Panc1 (cell line): ENCODE data around the gene GANAB. TPM values are rescaled to one million over a fixed set of nuclear protein-coding genes. Genes with fewer than 3 reads are reported as not detected.

Source experiments
- ATAC-seq: fragments of 200-7000 bp; cut with Tn5 transposase; 2 replicates; pipeline ENCODE4 v1.9.1; 2020; ENCODE audit warnings: mild to moderate bottlenecking, moderate library complexity
- BruUV-seq: library from RNA; stranded (reverse); fragments of 400-500 nt; replicated peaks from 2 replicates; lab custom pipeline; 2021; lab: Mats Ljungman, UMichigan
- CTCF ChIA-PET: fragments of 300-600 bp; sonication (Branson Sonifier 250); formaldehyde crosslinking; loops from one replicate; lab custom pipeline; 2022; ENCODE audit warnings: antibody characterized with exemption; lab: Charles Lee
- POLR2A ChIA-PET: fragments of 300-600 bp; sonication (Branson Sonifier 250); formaldehyde crosslinking; loops from one replicate; lab custom pipeline; 2022; ENCODE audit warnings: antibody characterized with exemption; lab: Charles Lee
- DNase-seq: peaks from one replicate; pipeline ENCODE4 v3.0.0-alpha.2; 2010; ENCODE audit warnings: low read depth, low spot score
- H3K27ac ChIP-seq: 2 replicates; pipeline ENCODE4 v1.5.1; 2011; ENCODE audit warnings: mild to moderate bottlenecking, low read length, inconsistent platforms
- H3K27me3 ChIP-seq: fragments of 200-500 bp; sonication (Bioruptor generic); 2 replicates; pipeline ENCODE4 v1.6.0; 2014; ENCODE audit warnings: low read length, inconsistent platforms; ENCODE audit not compliant: control insufficient read depth, insufficient read depth
- H3K36me3 ChIP-seq: fragments of 200-500 bp; sonication (Bioruptor generic); 2 replicates; pipeline ENCODE4 v1.5.1; 2014; ENCODE audit warnings: inconsistent platforms, mild to moderate bottlenecking, low read length, moderate library complexity; ENCODE audit not compliant: control insufficient read depth, insufficient read depth
- H3K4me1 ChIP-seq: 2 replicates; pipeline ENCODE4 v1.5.1; 2011; ENCODE audit warnings: inconsistent platforms, mild to moderate bottlenecking, low read length, moderate library complexity; ENCODE audit not compliant: control insufficient read depth, insufficient read depth
- H3K4me3 ChIP-seq, 2 experiments: 2 replicates each; pipeline ENCODE4 v1.5.1; 2011 to 2012; ENCODE audit warnings: low read depth in 2 of 2, low read length in 2 of 2, mild to moderate bottlenecking in 2 of 2, inconsistent platforms in 1 of 2, moderate library complexity in 1 of 2
- H3K9me3 ChIP-seq: fragments of 200-500 bp; sonication (Bioruptor generic); 2 replicates; pipeline ENCODE4 v1.5.1; 2014; ENCODE audit warnings: low read depth, mild to moderate bottlenecking, inconsistent platforms, low read length, moderate library complexity; ENCODE audit not compliant: control insufficient read depth, insufficient read depth
- POLR2AphosphoS5 ChIP-seq: IDR thresholded peaks from 2 replicates; pipeline ENCODE4 v1.6.1; 2012; ENCODE audit warnings: mild to moderate bottlenecking, low read depth, low read length, moderate library complexity
- SIN3A ChIP-seq: IDR thresholded peaks from 2 replicates; pipeline ENCODE4 v1.6.1; 2012; ENCODE audit warnings: low read depth, mild to moderate bottlenecking, low read length, moderate library complexity, borderline replicate concordance; ENCODE audit not compliant: insufficient read depth
- TCF7L2 ChIP-seq: IDR thresholded peaks from 2 replicates; pipeline ENCODE4 v1.6.1; 2011; ENCODE audit warnings: mild to moderate bottlenecking, low read depth, low read length, inconsistent platforms
- in situ Hi-C: cut with HindIII; loops from 2 replicates; pipeline ENCODE4 v1.10.0; 2016; ENCODE audit warnings: low sequenced_read_pairs, low pct_unique_long_range_greater_than_20kb
- intact Hi-C: fragments of 100-400 bp; cut with micrococcal nuclease; formaldehyde crosslinking; loops from one replicate; pipeline ENCODE4 v1.10.0; 2022; ENCODE audit not compliant: unreplicated experiment
- total RNA-seq: library from RNA; stranded (reverse); gene quantifications from one replicate; pipeline ENCODE4 v1.2.1, GENCODE V29; 2021; ENCODE audit not compliant: unreplicated experiment
- TF ChIP-seq, protein P1 (sequence below): fragments of 450-650 bp; IDR thresholded peaks from 2 replicates; pipeline ENCODE4 v1.5.1; 2017; ENCODE audit warnings: mild to moderate bottlenecking
- TF ChIP-seq, protein P2 (sequence below), 2 experiments: IDR thresholded peaks; 2 replicates each; pipeline ENCODE4 v1.6.1; 2011 to 2012; ENCODE audit warnings: low read depth in 2 of 2, control low read depth in 1 of 2, low read length in 1 of 2, mild to moderate bottlenecking in 1 of 2, moderate library complexity in 1 of 2; ENCODE audit not compliant: insufficient read depth in 1 of 2

The GANAB gene
- total RNA-seq, 1 experiment from 2014 or later, result 415 TPM

DNA sequence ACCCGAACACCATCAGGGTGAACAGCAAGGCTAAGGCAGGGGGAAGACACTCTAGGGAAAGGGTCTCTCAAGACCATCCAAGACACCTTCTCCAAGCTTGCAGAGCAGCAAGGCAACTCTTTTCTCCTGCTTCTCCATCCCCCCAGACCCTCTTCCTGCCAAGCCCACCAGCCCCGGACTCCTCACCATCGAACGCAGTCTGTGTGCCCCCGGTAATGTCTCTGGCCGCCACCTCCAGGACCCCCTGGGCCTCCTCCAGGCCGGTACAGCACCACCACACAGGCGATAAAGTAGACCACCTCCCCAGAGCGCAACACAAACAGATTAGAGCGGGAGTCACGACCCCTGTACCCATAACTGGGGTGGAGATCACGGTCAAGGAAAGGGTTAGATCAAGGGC lies 37.6 kb downstream of the GANAB start:
- POLR2A ChIA-PET, result no interaction called here
- ATAC-seq (no peak), DNase-seq (no peak)
- Histone ChIP-seq H3K4me1 (peaks cover 18% of the 10 kb centered on the region), H3K27ac (no peak overlapping the region), H3K27me3 (no peaks in the 10 kb centered on the region), H3K4me3 (no peak overlapping the region), H3K36me3 (no peaks in the 10 kb centered on the region; the same call in none of the 2 replicates), H3K9me3 (no peaks in the 10 kb centered on the region)
- intact Hi-C loops (no loop called here), in situ Hi-C loops (no loop called here)
- no peak for TF ChIP-seq POLR2AphosphoS5
- TF ChIP-seq SIN3A, result no peak
- TF ChIP-seq TCF7L2, result no peak
- TF ChIP-seq, protein P1, sequence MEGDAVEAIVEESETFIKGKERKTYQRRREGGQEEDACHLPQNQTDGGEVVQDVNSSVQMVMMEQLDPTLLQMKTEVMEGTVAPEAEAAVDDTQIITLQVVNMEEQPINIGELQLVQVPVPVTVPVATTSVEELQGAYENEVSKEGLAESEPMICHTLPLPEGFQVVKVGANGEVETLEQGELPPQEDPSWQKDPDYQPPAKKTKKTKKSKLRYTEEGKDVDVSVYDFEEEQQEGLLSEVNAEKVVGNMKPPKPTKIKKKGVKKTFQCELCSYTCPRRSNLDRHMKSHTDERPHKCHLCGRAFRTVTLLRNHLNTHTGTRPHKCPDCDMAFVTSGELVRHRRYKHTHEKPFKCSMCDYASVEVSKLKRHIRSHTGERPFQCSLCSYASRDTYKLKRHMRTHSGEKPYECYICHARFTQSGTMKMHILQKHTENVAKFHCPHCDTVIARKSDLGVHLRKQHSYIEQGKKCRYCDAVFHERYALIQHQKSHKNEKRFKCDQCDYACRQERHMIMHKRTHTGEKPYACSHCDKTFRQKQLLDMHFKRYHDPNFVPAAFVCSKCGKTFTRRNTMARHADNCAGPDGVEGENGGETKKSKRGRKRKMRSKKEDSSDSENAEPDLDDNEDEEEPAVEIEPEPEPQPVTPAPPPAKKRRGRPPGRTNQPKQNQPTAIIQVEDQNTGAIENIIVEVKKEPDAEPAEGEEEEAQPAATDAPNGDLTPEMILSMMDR, result no peak
- TF ChIP-seq, protein P2, sequence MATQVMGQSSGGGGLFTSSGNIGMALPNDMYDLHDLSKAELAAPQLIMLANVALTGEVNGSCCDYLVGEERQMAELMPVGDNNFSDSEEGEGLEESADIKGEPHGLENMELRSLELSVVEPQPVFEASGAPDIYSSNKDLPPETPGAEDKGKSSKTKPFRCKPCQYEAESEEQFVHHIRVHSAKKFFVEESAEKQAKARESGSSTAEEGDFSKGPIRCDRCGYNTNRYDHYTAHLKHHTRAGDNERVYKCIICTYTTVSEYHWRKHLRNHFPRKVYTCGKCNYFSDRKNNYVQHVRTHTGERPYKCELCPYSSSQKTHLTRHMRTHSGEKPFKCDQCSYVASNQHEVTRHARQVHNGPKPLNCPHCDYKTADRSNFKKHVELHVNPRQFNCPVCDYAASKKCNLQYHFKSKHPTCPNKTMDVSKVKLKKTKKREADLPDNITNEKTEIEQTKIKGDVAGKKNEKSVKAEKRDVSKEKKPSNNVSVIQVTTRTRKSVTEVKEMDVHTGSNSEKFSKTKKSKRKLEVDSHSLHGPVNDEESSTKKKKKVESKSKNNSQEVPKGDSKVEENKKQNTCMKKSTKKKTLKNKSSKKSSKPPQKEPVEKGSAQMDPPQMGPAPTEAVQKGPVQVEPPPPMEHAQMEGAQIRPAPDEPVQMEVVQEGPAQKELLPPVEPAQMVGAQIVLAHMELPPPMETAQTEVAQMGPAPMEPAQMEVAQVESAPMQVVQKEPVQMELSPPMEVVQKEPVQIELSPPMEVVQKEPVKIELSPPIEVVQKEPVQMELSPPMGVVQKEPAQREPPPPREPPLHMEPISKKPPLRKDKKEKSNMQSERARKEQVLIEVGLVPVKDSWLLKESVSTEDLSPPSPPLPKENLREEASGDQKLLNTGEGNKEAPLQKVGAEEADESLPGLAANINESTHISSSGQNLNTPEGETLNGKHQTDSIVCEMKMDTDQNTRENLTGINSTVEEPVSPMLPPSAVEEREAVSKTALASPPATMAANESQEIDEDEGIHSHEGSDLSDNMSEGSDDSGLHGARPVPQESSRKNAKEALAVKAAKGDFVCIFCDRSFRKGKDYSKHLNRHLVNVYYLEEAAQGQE (IDR thresholded peaks at IDR 0.05; ENCODE audit: insufficient read depth in 1 of 2, low read depth in 2 of 2, low read length in 1 of 2), result no peak
- no TSS peak for BruUV-seq
- CTCF ChIA-PET, result no interaction called here

DNA sequence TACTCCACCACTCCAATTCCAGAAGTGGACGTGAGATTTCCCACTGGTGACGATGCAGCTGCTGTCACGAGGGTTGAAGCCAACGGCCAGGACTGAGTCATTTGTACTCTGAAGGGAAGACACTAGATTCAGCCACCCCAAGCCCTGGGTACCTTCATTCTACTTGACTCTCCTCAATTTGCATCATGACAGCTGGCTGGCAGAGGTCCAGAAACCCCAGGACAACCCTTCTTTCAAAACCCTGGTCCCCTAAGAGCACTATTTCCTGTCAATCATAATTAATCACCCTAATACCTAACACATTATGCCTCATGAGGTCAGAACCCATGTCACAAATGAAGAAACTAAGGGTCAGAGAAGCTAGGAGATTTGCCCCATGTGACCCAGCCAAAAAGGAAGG lies 38.7 kb downstream of the GANAB start:
- Histone ChIP-seq H3K27ac (no peak overlapping the region), H3K27me3 (no peaks in the 10 kb centered on the region), H3K9me3 (no peaks in the 10 kb centered on the region), H3K4me3 (no peak overlapping the region), H3K36me3 (no peaks in the 10 kb centered on the region; the same call in none of the 2 replicates), H3K4me1 (peaks cover 16% of the 10 kb centered on the region)
- TF ChIP-seq, protein P2 (IDR thresholded peaks at IDR 0.05; ENCODE audit: insufficient read depth in 1 of 2, low read depth in 2 of 2, low read length in 1 of 2), result no peak
- TF ChIP-seq, protein P1, result no peak
- TF ChIP-seq SIN3A (no peak), TCF7L2 (no peak), POLR2AphosphoS5 (no peak)
- ChIA-PET CTCF (no interaction called here), POLR2A (no interaction called here)
- in situ Hi-C loops (no loop called here), intact Hi-C loops (no loop called here)
- ATAC-seq (no peak), DNase-seq (no peak)
- BruUV-seq, result no TSS peak
